GM12891 (cell line): ENCODE measurements around the gene MAP3K12.

ENCODE experiments used
- POLR2A ChIP-seq: IDR thresholded peaks from 2 replicates; pipeline ENCODE4 v1.6.1; 2011; ENCODE audit warnings: low read depth, low read length, control low read depth
- POLR2AphosphoS5 ChIP-seq: IDR thresholded peaks from 2 replicates; pipeline ENCODE4 v1.6.1; 2011; ENCODE audit warnings: low read depth, low read length, control low read depth
- TAF1 ChIP-seq: IDR thresholded peaks from 2 replicates; pipeline ENCODE4 v1.6.1; 2011; ENCODE audit warnings: low read depth, low read length, control low read depth

- no peak for TF ChIP-seq POLR2AphosphoS5
- TF ChIP-seq POLR2A, result no peak
- TF ChIP-seq TAF1, result no peak
These were observed 36.3 kb downstream of the MAP3K12 start for GRCh38 chr12:53462935-53463334.
